GM21526 (cell line): ENCODE data around the gene GTPBP3.

Experiments used
- ATAC-seq: cut with Tn5 transposase; IDR thresholded peaks from one replicate; pipeline ENCODE4 v1.9.1; 2021; ENCODE audit warnings: moderate library complexity; ENCODE audit not compliant: unreplicated experiment, low FRiP score

The GTPBP3 gene

DNA sequence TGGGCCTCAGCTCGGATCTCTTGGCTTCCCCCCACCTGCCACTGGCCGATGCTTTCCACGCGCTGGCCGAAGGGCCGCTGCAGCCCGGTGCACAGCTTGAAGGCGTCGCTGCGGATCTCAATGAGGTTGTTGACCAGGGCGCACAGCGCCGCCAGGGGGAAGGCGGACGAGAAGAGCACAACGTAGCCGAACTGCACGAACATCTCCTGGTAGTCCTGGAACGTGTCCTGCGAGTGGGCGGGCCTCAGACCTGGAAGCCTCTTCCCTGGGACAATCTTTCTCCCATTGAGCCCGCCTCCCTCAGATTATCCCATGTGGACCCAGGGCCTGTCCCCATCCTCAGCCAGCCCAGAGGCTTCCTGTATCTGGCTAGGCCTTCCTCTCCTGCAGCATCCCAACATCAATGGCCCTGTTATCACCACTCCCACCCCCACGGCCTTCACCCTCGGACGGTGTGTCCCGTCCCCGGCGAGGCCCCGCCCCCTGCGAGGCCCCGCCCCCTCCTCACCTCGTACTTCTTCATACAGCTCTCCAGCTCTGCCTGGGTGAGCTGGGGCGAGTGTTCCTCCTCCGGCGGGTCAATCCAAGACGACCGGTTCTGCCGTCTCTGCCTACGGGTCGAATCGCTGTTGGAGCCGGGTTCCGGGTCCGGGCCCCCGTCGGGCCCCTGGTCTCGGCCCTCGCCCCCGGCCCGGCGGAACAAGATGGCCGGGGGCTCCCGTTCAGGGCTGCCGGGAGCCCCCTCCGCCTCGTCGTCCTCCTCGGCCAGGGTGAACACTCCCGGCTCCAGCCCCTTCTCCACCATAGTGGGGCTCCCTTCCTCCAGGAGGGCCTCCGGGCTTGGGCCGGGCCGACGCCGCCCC is 9.5 kb upstream of the GTPBP3 start:
- ATAC-seq, result no peak

DNA sequence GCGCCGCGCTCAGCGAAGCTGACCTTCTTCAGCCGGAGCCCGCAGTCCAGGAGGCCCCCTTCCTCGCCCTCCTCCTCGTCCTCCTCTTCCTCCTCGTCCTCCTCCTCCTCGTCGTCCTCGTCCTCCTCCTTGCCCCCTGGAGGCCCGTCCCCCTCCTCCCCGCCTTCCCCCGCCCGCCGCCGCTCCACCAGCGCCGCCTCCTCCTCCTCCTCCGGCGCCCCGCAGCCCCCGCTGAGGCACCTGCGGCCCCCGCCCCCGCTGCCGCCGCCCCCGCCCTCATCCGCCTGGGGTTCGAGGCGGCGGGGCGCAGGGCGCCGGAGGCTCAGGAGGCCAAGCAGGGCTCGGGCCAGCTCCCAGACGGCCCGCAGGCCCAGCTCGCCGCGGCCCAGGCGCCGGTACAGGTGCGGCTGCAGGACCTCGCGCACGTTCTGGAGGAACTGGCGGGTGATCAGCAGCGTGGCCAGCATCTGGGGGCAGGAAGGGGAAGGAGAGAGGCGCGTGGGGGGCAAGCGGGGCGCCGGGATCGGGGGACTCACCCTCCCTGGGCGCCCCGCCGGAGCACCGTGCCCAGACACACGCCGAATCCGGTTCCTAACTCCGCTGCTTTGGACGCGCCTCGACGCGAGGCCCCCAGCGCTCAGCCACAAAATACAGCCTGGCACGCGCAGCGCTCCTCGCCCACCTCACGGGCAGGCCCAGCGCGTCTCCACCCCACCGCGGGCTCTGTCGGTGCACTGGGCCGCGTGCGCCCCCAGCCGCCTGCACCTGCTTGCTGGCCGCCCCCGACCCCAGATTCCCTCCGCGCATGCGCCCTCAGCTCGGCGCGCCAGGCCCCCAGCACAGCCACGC is 8.6 kb upstream of the GTPBP3 start:
- no peak for ATAC-seq

DNA sequence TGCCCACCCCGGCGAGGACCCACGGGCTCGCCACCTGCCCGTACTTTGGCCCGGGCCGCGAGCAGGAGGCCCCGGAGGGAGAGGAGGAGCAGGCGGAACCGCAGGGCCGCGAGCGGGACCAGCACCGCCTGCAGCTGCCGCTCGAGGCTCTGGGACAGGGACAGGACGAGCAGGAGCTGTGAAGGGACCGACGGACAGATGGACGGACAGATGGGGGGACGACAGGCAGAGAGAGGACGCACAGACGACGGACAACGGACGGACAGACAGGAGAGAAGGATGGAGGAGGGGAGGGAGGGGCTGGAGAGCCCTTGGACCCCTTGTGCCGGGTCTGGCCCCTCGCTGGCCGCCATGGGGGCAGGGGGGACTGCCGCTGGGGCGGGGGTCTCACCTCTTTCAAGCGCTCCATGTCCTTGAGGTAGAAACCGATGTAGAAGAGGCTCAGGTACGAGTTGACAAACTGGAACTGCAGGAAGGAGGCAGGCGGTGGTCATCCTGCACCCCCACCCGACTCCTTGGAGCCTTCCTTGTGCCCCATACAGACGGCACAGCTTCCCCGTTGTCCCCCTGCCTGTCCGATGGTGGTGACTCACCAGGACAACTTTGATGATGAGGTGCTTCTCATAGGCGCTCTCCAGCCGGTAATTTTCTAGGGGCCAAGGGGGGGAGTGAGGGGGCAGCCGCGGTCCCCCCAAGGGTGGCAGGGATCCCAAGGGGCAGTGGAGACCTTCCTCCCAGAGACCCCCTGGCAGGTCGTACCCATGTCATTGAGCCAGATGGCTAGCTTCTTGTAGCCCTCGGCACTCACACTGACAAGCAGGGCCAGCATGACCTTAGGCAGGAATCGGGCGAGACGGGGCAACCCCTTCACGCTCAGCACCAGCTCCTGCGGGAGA is 7.7 kb upstream of the GTPBP3 start:
- ATAC-seq, result no peak

DNA sequence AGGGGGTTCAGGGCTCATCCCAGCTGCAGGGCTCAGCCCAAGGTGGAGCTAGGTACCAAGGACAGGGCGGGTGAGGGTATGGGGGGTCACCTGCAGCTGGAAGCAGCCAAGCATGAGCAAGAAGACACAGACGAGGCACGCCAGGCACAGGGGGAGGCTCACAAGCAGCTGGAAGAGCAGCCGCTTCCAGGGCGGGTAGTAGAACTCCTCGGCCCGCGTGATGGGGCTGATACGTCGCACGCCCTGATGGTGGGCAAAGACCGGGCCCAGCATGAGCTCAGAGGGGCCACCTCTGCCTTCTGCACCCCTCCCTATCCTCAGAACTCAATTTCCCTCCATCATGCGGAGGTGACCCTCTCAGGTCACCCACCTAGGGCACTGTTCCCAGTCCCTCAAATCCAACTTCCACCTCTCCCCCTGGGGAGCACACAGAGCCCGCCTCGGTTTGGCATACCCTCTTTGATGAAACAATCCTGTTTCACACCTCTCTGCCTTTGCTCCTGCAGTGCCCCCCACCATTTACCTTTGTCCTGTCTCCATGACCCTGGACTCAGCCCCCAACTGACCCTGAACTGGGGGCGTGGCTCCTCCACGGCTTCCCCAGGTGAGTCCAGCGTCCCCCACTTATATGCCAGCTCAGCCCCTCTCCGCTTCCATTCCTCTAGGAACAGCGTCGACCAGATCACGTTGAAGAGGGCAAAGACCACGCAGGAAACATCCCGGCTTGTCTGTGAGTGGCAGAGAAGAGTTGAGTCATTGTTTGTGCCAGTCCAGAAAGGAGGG is 6.9 kb upstream of the GTPBP3 start:
- ATAC-seq, result no peak

DNA sequence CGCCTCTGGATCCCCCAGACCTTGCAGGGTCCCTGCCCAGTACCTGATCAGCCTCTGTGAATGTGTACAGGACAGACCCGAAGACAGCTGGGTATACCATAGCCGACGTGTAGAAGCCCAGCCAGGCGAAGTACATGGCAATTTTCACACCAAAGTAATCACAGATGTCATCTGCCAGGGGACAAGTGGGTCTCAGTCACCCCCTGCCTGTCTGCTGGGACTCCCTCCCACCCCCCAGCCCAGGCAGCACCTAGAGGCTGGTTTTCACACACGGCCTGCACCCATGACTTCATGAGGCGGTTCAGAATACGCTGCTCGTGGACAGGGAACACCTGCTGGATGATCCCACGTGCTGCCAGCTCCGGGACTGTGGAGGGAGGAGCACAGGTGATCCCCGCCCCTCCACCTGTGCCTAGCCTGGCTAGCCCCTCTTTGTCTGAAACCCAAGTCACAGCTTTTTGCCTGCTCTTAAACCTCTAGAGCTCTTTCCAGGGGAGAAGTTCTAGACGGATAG is 6.3 kb upstream of the GTPBP3 start:
- no peak for ATAC-seq

DNA sequence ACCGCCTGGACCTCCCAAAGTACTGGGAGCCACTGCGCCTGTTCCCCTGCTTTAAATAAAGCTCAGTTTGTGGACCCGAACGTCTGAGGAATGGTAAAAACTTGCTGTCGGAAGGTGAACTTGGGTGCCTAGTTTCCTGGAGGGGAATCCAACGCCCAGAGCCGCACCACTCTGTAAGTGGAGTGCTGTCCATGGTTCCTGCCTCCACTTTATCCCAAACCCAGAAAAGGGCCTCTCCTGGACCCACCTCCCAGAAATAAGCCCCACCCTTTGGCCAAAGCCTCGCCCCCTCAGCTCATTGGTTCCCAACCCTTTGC is 5.0 kb upstream of the GTPBP3 start:
- no peak for ATAC-seq

DNA sequence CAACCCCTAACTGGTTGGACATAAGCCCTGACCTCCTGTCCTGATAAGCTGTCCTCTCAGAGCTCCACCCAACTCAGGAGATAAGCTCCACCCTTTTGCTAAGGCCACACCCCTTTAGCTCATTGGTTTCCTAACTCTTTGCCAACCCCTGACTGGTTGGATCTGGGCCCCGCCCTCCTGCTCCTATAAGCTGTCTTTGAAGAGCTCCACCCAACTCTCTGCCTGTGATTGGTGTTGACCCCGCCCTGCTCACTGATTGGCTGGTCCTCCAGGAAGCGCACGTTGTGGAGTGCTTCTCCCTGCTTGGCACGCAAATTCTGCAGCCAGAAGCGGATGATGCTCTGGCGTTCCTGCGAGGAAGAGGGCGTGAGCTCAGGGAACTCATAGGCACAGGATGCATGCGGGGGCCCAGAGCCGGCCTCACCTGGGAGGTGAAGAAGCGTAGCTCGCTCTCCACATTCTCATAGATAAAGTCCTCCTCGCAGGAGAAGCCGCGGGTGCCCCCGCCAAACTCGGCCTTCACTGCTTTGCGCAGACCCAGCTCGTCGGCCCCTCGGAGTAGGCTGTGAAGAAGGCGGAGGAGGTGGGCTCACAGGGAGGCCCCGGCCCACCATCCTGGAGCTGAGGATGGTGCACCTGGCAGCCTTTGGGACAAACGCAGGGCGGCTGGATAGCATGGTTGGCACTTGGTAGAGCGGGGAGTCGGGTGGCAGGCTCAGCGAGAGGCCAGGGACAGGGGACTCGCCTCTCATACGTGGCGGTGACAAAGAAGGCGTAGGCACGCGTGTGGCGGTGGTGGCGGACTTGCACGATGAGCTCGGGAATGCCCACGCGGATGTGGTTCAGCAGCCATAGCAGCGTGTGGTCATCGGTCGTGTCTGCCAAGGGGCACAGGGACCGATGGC is 4.4 kb upstream of the GTPBP3 start:
- ATAC-seq, result no peak

DNA sequence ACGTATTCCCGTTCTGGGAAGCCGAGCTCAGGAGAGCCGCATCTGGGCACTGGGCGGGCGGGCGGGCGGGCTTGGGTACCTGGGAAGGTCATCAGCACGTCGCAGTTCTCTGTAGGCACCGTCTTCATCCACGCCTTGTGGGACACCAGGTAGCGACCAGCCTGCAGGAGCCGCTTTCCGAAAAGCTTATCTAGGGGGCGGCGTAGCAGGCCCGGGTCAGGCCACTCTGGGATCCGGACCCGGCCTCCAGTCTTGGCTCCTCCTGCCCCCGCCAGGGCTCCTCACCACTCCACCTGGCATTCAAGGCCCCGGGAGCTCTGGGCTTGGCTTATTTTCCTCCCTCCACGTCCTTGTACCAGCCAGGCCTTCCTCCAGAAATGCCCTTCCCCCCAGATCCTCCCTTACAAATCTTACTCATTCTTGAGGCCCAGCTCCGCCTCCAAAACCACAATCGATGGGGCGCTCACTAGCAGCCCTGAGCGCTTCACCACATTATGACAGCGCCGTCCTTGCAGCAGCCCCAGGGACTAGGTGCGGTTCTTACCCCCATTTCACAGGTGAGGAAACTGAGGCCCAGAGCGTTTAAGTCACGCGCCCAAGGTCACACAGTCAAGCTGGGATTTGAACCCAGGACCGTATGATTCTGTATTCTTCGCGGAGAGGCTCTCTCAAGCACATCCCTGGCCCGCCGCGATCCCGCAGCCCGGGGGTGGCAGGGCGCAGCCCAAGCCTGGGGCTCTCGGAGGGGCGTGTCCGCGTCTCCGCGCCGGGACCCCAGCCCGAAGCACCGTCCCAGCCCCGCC is 3.5 kb upstream of the GTPBP3 start:
- peak; percentile 11 for ATAC-seq

DNA sequence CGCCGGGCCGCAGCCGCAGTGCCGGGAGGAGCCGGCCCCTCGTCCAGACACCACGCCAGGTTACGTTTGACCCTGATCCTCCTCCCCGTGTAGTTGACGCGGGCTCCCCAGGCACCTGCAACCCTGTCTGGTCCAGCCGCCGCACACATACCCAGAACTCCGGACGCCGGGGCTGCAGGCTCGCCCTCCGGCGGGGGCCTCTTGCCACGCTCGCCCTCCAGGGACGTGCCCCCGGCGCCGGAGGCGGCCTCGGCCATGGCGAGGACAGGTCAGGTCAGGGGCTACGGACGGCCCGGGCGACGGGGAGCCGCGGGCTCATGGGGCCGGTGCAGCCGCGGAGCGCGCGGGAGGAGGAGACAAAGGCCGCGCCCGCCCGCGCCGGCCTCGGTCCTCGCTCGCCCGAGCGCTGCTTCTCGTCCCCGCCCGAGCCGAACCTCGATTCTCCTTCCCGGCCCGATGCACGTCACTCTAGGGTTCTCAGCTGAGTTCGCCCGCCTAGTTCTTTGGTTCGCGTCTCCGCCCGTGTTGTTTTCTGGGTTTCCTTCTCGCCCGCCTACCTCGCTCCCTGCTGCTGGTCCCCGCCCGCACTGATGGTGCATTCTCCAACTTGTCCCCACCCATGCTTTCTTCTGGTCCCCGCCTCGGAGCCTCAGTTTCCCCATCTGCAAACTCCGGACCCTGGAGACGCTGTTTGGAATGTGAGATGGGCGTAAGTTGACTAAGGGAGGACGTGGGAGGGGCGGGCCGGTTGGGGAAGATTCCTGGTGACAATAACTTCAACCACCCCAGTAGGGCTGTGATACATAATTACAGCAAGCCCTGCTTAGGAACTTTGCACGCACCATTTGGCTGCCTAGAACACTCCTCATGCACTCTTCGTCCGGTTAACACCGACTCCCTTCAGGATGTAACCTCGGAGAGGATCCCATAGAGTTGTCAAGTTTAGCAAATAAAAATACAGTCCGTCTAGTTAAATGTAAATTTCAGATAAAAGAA is 2.6 kb upstream of the GTPBP3 start, which contains the start of gene ANO8:
TSS of gene ANO8 (minus strand) at position 442 of the 996 bp plus-strand sequence. CDS start at position 257, 185 bp downstream.
- peak; percentile 49 for ATAC-seq

DNA sequence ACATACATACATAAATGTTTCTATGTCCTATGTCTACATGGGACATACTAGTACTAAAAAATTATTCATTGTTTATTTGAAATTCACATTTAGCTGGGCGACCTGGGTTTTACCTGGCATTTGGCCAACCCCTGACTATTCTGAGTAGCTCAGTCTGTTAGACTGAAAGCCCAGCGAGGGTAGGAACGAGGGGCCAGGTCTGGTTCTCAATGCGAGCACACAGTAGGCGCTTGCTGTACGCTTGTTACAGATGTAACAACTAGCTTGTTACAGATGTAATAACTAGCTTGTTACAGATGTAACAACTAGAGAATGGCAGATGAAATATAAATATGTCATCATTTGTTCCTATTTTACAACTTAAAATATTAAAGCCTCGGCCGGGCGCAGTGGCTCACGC is 1.8 kb upstream of the GTPBP3 start:
- no peak for ATAC-seq

DNA sequence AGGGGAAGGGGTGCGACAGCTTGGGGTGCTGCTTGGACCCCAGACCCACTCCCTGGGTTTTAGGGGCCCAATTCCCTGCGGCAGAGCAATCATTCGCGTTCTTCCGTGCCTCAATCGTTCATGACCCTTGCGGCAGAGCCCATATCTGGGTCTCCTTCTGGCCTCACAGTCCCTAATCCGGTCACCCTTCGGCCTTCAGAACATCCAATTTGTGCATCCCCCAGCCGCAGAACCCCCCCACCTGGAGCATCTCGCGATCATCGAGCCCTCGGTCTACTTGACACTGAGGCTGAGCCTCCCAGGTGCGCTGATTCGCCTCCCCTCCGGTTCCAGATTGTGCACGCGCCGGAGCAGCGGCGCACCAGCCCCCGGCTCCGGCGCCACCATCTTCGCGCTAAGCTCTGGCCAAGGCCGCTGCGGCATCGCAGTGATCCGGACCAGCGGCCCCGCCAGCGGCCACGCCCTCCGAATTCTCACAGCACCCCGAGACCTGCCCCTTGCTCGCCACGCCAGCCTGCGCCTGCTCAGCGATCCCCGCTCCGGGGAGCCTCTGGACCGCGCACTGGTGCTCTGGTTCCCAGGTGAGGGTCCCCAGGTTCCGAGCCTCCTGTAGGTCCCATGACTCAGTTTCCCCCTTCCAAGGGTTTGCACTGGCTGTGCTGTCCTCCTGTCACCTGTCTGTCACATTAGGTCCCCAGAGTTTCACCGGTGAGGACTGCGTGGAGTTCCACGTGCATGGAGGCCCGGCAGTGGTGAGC is 501 bp downstream of the GTPBP3 start:
- no peak for ATAC-seq

DNA sequence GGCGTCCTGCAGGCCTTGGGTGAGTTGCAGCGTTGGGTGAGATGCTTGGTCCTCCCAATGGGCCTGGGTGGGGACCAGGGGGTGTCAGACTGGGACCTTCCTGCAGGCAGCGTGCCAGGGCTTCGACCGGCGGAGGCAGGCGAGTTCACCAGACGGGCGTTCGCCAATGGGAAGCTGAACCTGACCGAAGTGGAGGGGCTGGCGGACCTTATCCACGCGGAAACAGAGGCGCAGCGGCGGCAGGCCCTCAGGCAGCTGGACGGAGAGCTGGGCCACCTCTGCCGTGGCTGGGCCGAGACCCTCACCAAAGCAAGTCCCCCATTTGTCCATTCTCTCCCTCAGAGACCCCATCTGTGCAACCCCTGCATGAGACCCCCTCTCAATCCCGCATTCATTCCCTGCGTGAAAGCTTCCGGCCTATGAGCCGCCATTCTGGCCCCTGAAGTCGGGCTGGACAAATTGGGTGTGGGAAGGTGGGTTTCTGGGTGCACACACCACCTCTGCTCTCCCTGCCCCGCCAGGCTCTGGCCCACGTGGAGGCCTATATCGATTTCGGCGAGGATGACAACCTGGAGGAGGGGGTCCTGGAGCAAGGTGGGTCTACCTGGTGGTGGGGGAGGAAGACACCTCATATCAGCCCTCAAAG is 1.2 kb downstream of the GTPBP3 start:
- no peak for ATAC-seq

DNA sequence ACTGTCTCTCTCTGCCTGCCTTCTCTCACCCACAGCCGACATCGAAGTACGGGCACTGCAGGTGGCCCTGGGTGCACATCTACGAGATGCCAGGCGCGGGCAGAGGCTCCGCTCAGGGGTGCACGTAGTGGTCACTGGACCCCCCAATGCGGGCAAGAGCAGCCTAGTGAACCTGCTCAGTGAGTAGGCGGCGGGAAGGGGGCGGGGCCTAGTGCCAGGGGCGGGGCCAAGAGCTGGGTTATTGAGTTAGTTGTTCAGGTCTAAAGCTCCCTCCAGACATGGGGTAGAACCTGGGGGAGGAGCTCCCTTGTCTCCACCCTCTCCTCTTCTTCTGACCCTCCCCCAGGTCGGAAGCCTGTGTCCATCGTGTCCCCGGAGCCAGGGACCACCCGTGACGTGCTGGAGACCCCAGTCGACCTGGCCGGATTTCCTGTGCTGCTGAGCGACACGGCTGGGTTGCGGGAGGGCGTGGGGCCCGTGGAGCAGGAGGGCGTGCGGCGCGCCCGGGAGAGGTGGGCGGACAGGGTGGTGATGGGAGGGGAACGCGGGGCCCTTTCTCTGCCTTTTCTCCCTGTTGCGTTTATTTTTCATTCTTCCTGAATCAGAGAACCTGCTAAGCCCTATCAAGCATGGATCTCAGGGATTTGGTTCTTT is 1.9 kb downstream of the GTPBP3 start:
- ATAC-seq, result no peak

DNA sequence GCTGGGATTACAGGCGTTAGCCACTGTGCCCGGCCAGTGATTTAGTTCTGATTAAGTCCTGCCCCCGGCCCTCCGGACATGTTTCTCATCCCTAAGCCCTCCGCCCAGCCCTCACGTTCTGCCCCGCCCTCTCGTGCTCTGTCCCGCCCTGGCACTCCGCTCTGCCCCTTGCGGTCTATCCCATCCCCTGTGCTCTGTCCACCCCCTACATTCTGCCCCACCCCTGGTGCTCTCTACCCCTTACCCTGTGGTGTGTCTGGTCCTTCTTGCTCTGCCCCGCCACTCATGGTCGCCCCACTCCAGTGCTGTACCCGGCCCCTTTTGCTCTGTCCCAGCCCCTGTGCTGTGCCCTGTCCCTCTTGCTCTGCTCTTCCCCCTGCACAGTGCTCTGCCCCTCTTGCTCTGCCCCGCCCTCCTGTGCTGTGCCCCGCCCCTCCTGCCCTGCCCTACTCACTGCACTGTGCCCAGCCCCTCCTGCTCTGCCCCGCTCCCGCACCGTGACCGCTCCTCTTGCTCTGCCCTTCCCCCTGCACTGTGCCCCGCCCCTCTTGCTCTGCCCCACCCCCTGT is 3.0 kb downstream of the GTPBP3 start:
- ATAC-seq, result no peak

DNA sequence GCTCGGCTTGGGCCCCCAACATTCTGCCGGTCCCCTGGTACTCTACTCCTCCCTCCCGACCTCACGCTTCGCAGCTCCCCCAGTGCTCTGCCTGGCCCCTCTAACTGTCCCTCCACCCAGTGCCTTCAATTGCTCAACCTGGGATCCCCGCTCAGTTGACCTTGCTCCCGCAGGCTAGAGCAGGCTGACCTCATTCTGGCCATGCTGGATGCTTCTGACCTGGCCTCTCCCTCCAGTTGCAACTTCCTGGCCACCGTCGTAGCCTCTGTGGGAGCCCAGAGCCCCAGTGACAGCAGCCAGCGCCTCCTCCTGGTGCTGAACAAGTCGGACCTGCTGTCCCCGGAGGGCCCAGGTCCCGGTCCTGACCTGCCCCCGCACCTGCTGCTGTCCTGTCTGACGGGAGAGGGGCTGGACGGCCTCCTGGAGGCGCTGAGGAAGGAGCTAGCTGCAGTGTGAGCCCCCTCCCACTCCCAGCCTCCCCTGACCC is 3.6 kb downstream of the GTPBP3 start:
- ATAC-seq, result no peak
